Measurements from ENCODE around the gene LRIG3.

LRIG3 gene

GRCh38 chr12:58932806-58933681 lies 12.7 kb upstream of the LRIG3 start:
- no peak for DNase-seq

- DNase-seq: no peak
These were observed 11.2 kb upstream of the LRIG3 start for GRCh38 chr12:58931518-58931917.

GRCh38 chr12:58930770-58931324 lies 10.5 kb upstream of the LRIG3 start:
- DNase-seq: no peak

DNA sequence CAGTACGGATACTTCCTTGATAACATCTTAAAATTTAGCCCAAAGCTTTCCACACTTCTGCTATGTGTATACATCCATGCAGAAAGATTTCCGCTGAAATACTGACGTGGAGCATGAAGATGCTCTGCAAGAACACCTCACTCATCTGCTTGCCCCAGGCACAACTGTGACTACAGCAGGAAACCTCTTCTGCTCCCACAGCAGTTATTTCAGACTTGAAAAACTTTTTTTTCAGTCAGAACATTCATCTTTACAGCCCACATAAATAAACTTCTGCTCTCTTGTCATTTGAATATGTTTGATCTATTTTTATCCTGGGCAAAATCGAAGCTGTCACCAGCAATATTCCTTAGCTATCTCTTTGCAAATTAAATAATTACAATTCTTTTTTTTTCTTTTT lies 6.8 kb upstream of the LRIG3 start:
- no peak for DNase-seq

DNA sequence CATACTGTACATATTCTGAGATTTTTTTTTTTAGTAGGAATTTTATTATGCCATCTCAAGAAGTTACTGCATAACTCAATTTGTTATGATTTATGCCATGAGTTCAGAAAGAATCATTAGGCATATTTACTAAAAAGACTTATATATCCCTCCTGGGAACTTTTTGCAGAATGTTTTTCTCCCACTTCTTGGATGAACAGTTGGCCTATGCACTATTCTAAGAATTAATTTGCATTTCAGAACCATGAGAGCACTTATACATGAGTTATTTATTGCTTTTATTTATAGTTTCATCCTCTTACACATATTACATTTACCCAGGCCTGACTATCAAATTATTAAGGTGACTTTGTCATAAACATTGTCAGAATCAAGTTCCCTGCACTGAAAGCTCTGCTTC lies 6.3 kb upstream of the LRIG3 start:
- no peak for DNase-seq

DNA sequence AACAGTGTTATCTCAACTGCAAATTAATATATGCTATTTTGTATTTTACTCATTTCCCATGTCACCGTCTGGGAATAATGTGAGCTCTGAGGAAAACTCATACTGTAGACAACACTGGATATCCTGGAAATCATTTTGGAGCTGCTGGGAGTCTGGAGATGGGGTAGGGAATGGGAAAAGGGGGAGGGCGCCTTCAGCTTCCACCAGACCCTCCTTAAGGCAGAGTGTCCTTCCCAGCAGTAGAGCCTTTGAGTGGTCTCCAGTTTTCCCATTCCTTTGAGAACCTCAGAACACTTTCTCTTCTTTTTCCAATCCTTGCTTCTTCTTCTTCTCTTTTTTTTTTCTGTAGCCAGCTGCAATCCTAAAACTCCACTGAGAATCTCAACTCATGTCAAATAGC lies 5.4 kb upstream of the LRIG3 start:
- DNase-seq: no peak

DNA sequence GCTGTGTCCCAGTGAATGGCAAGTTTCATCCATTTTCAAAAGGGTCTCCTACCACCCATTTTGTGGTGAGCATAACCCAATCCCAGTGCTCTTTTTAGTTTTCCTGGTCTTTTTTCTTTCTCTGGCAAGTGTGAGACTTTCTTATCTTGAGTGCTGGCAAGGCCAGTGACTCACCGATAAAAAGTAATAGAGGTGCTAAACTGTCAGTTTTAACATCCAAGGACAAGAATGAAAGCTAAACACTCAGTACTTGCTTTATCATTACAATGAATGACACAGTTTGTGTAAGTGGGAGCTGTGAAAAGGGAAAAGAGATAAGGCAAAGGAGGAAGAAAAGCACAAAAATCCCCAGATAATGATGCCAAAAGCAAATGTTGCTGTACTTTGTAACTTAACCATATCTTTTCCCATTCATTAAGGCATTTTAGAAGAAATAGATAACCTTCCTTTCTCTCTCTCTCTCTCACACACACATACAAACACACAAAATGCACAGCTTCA lies 4.9 kb upstream of the LRIG3 start:
- DNase-seq: peak; percentile 87

DNA sequence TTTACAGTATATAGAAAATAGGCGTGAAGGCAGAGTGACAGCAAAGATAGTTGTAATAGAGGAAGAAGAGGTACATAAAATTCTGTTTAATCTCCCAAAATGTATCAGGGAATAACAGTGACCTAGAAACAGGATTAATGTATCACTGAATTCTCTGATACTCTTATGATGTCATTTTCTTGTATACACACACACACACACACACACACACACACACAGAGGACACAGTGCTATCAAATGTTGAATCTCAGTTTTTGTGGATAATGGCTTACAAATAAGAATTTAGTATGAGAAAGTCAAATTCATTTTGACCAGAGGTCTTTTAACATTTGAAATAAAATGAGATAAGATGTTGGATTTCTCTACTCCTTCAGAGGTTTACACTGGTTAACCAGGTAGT lies 4.3 kb upstream of the LRIG3 start:
- DNase-seq: no peak

DNA sequence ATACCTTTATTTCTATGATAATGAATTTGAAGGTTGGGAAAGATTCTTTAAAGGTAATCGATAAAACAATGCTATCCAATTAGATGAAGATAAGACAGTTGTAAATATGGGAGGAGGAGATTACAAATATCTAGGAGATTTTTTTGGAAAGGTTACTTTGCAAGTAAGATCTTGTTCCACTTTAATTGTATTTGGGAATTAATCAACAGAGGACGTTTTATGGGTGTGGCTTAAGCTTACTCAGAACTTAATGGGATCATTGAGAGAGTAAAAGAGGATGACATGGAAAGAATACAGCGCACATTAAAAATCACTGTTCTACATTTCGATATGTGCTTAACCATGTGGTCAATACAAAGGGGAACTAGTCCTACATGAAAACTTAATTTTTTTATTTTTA lies 3.5 kb upstream of the LRIG3 start:
- DNase-seq: no peak

- DNase-seq: no peak
These were observed 2.5 kb upstream of the LRIG3 start for GRCh38 chr12:58922849-58923248.

DNA sequence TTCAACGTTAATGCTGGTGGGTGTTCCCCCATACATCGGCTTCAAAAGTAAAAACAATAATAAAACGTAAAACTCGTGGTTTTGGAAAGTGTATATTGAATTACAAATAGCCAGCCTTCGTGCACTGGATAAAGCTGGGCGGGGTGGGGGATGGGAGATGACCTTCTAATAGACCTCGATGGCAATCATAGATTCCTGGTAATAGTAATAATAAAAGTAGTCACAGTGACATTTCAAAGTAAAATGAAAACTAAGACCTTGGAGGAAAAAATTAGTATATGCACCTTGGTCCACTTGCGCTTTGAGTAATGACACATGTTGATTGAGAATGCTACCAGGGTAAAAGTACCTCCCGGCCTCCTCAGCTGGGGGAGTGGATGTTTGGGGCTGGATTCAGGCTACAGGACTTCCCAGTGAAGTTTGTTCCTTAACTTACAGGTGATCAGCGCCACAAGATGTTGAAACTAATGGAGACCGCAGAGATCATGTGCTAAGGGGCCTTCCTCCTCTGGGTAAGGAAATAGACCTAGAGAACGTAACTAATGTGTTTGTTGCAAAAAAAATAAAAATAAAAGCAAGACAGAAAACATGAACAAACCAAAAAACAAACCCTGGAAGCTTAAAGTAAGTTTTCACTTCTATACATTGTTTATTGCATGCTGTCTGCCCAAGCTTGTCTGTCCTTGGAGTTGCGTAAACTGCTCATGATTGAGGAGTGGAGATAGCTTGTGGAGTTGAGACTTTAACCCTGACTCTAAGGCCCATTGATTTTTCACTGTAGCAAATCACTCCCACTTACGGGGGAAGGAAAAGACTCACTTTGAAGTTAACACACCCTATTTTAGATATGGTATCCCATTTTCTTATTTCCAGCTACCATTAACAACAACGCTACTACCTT lies 907 bp upstream of the LRIG3 start:
- DNase-seq: no peak

DNA sequence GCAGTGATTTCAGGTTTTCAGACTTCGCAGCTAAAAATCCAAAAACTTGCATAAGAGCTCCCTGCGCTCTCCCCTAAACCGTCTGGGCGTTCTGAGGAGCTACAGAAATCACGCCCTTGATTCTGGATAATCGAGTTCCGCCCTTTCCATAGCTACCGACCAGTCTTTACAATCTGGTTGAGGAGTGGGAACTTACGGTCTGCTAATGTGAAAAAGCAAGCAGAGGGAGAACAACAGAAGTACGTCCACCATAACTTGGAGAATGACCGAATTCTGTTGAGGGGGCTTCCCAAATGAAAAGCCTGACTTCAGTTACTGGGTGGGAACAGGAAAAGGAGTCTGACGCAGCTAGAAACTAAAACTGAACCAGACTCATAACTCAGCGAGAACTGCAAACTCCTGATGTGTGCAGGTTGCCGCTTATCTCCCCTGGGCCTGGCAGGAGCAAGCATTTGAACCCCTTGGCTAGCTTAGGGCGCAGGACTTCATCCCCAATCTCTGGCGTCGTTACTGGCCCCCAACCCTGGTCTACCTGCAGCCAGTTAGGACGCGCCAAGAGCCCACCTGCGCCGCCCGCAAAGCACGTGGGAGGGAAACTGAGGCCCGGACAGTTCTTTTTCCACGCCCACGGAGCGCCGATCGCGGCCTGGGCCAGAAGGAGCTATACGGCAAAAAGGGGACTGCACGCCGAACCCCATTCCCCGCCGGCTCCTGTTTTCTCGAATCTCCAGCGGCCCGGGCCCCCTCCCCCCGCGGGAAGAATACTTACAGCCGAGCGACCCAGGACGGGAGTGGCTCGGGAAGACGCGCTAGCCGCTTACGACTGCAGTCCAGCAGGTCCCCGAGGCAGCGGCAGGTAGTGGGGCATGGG lies 838 bp downstream of the LRIG3 start:
- peak; percentile 41 for DNase-seq

DNA sequence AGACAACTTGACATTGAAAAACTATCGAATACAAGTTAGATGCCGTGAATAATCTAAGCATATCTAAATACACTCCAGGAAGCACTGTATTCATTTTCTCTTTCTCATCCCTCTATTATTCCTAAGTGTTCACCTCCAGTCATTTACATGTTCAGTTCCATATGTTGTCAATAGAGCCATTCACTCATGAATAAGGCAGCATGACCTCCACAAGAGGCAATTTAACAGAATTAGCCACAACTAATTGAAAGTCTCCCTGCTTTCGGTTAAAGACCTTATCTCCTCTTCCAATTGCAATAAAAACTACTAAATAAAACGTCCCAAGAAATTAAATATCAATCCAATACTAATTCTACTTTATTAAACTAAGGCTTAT lies 1.8 kb downstream of the LRIG3 start:
- DNase-seq: no peak

GRCh38 chr12:58917699-58918468 lies 2.4 kb downstream of the LRIG3 start:
- DNase-seq: no peak

DNA sequence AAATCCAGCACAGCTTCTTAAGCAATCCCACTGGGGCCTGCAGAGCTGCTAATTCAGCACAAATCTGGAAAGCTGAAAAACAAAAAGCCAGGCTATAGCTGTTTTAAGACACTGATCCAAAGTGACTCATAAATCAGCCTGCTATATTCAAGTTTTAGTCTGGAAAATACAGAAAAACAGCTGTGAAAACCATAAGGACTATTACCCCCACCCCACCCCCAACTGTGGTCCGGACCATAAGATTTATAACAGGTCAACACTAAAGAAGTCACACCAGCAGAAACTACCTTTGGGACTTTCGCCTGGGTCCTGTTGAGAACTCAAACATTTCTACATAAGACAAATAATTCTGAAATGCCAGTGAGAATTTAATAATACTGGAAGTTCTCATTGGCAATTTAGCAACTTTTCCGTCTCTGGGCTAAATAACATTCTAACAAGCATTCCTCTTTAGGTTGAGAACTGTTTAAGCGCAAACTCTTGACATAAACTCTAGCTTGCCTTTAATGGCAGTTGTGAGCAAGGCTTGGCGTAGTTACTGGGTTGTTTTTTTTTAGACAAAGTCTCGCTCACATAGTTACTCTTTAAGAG lies 3.3 kb downstream of the LRIG3 start:
- no peak for DNase-seq

- no peak for DNase-seq
These were observed 4.1 kb downstream of the LRIG3 start for GRCh38 chr12:58916161-58916621.

GRCh38 chr12:58915634-58916033 lies 4.7 kb downstream of the LRIG3 start:
- no peak for DNase-seq

GRCh38 chr12:58915037-58915436 lies 5.3 kb downstream of the LRIG3 start:
- no peak for DNase-seq

DNA sequence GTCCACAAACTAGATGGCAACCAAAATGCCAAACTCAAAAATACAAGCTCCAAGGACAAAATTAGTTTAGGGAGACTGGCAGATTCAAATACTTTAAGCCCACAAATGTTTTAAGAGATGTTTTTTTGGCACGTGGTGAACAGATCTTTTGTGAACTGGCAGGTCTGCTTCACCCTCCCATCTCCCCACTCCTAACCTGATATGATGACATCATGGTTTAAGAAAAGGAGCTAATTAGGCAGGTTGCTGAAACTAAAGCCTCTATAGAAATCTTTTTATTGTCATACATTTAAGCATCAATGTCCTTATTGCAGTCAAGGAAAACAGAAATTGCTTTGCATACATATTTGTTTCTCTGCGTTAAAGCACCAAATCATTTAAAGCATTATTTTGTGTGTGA lies 5.8 kb downstream of the LRIG3 start:
- DNase-seq: no peak

- no peak for DNase-seq
These were observed 12.9 kb downstream of the LRIG3 start for GRCh38 chr12:58907391-58907790.

DNA sequence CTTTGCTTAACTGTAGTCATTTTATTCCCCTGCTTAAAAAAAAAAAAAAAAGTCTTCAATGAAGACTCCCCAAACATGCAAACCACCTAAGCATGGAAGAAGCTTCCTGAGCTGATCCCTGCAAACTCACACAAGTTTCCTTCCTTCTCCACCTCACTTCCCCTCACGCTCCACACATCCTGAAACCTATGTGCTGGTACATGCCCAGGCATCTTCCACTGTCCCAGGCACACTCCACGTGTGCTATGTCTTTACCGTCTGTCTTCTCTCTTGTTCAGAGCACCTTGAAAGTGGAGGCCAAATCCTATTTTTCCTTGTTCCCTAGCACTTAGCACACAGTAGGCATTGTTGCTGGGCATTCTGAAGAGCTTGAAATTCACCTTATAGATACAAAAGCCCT lies 13.4 kb downstream of the LRIG3 start:
- no peak for DNase-seq
